ENCODE data around the gene IRX4.

Gene IRX4

GRCh38 chr5:1882337-1883119 lies at the start of gene IRX4:
IRX4 (minus strand) TSS chr5:1882925; CDS start chr5:1882647, 278 bp downstream.
- no peak for DNase-seq

- peak; percentile 77 for DNase-seq
Observed at GRCh38 chr5:1931604-1932231, 49.0 kb upstream of the IRX4 start.

DNA sequence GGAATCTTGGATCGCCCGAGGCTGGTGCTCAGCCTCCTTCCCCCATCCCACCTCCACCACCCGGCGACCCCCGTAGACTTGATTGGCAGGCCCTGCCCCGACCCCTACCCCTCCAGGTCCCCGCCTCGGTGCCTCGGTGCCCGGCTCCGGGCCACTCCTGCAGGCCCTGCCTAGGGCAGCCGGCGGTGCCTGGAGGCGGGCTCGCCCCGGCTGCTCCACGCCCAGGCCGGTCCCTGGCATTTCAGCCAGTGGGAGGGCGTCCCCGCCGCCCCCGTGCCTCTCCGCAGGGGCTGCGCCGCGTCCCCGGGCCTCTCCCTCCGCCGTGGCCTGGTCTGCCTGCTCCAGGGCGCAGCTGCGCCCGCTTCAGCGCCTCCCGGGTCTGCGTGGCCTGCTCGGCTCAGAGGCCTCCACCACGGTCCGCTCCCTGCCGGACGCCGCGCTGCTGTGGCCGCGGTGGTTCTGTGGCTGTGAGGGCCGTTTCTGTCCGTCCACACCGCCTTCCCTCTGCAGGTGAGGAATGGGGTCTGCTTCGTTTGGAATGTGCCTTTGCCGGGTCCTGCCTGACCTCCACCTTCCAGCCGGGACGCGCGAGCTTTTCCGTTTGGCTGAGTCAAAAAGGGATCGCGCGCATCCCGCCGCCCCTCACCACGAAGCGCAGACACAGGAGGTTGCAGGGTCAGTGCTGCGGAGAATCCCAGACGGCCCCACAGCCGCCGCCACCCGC lies 48.3 kb upstream of the IRX4 start:
- peak; percentile 62 for DNase-seq

- peak; percentile 37 for DNase-seq
Observed at GRCh38 chr5:1930501-1930879, 47.8 kb upstream of the IRX4 start.

DNA sequence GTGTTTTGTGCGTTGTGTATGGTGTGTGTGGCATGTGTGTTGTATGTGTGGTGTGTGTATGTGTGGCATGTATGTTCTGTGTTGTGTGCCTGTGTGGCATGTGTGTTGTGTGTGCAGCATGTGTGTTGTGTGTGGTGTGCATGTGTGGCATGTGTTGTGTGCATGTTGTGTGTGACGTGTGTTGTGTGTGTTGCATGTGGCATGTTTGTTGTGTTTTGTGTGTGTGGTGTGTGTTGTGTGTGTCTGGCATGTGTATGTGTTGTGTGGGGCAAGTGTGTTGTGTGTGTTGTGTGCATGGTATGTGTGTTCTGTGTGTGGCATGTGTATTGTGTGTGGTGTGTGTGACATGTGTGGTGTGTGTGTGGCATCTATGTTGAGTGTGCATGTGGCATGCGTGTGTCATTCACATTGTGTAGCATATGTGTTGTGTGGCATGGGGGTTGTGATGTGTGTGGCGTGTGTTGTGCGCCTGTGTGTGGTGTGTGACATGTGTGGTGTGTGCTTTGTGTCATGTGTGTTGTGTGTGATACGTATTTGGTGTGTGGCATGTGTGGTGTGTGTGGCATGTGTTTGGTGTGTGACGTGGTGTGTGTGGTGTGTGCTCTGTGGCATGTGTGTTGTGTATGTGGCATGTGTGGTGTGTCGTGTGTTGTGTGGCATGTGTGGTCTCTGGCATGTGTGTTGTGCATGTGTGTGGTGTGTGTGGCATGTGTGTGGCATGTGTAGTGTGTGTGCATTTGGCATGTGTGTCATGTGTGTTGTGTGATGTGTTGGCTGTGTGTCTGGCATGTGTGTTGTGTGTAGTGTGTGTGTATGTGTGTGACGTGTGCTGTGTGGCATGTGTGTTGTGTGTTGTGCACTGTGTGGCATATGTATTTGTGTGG lies 46.6 kb upstream of the IRX4 start:
- no peak for DNase-seq

DNA sequence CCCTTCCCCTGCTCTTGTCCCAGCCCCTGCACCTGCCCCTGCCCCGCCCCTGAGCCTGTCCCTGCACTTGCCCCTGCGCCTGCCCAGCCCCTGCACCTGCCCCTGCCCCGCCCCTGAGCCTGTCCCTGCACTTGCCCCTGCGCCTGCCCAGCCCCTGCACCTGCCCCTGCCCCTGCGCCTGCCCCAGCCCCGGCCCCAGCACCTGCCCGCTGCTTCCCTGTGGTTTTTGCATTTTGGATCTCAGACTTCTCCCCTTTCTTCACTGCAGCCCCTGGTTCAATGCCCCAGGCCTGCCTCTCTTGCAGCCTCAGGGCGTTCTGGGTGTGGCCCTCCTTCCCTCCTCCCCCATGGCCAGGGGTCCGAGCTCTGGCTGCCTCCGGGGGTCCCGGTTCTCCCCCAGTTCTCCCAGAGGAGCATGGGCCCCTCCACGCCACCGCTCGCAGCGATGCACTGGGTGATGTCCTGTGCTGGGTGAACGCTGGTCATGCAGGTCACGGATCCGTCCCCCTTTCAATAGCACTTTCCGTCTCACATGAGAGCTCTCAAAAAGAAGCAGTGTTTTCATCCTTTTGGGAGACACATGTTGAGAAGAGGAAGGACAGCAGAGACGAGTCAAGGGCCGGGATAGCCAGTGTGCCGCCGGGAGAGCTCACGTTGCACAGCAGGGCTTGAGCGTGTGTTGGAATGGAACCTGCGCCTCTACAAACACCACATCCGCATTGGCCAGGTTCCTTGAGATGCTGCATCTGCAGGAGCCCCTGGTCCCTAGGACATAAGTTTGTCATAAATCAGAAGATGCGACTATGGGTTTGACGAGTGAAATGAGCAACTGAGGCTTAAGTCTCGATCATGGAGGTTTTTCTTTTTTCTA lies 44.0 kb upstream of the IRX4 start:
- DNase-seq = no peak

GRCh38 chr5:1926071-1926440 lies 43.3 kb upstream of the IRX4 start:
- DNase-seq = no peak

GRCh38 chr5:1925111-1926070 lies 42.7 kb upstream of the IRX4 start:
- DNase-seq = no peak

DNA sequence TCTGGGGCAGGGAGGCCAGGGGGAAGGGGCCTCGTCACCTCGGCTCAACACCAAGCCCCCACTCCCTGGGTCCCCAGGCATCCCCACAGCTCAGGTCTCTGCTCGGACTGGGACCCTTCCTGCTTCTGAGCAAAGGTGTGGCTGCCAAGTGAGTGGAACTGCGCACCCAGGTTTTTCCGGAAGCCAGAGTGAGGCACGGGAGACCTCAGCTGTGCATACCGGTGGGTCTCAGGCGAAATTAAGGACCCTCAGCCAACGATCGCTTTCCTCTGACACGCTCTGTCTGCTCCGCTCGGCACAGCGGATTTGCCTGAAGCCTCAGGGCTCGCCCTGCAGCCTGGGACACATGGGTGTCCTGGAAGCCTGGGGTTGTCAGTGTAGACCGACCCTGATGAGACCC lies 41.0 kb upstream of the IRX4 start:
- no peak for DNase-seq

DNA sequence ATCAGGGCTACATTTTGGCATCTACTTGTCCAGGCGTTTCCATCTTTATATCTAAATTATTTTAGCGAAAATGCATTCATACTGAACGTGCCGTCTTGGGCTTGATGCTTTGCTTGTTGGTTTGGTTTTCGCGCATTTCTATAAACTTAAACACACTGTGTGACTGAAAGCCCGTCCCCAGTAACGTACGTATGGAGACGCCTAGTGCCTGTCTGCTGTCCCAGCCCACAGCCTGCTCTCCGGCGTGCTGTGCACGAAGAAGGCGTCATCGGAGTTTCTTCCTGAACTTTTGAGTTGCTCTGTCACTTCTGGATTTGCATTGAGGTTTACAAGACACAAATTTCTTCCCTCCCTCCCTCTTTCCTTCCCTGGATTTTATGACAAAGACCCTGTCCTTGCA lies 40.6 kb upstream of the IRX4 start:
- DNase-seq = no peak

DNA sequence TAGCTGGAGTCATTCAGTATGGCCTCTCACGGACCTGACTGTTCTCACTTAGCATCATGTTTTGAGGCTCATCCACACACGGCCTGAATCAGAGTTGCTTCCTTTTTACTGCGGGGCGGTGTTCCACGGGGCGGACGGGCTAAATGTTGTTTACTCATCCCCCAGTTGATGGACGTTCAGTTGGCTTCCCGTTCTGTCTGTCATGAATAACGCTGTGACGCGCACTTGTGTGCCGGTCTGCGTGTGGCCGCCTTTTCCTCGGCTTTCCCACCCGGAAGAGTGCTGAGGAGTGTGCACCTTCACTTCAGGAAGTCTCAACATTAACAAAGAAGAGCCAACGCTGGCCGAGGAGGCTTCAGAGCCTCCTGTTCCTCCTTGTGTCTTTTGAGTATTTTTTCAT lies 39.0 kb upstream of the IRX4 start:
- DNase-seq = no peak

DNA sequence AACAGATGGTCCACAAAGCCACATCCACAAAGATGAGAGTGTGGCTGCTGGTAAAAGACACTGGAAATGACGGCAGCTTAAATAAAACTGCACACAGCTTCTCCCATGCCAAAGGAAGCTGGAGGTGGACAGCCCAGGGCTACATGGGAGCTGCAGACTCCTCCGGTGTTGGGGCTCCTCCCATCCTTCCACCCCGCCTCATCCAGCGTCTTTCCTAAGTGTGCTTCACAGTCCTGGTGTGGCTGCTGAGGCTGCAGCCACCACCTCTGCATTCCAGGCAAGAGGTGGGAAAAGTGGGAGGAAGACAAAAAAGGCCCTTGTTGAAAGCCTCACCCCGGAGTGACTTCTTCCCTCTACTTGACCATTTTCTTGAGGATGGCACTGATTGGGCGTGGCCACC lies 37.0 kb upstream of the IRX4 start:
- no peak for DNase-seq

DNA sequence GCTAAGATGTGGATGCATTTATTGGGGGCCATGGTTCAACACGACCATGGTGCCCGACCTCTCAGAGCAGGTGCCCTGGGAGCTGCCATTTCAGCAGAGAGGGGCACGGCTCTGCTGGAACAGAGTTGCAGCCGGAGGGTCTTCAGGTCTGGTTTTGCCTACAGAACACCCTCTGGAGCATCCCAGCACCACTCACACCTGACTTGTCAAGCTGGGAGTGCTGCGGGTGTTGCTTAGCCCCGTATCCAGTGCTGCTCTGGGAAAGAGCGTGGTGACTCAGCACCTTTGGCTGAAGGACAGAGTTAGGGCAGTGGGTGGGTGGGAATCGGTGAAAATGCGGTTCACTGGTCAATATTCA lies 36.5 kb upstream of the IRX4 start:
- DNase-seq = no peak

- no peak for DNase-seq
Observed at GRCh38 chr5:1918488-1919208, 35.9 kb upstream of the IRX4 start.

GRCh38 chr5:1917830-1918487 lies 35.2 kb upstream of the IRX4 start:
- DNase-seq = no peak

DNA sequence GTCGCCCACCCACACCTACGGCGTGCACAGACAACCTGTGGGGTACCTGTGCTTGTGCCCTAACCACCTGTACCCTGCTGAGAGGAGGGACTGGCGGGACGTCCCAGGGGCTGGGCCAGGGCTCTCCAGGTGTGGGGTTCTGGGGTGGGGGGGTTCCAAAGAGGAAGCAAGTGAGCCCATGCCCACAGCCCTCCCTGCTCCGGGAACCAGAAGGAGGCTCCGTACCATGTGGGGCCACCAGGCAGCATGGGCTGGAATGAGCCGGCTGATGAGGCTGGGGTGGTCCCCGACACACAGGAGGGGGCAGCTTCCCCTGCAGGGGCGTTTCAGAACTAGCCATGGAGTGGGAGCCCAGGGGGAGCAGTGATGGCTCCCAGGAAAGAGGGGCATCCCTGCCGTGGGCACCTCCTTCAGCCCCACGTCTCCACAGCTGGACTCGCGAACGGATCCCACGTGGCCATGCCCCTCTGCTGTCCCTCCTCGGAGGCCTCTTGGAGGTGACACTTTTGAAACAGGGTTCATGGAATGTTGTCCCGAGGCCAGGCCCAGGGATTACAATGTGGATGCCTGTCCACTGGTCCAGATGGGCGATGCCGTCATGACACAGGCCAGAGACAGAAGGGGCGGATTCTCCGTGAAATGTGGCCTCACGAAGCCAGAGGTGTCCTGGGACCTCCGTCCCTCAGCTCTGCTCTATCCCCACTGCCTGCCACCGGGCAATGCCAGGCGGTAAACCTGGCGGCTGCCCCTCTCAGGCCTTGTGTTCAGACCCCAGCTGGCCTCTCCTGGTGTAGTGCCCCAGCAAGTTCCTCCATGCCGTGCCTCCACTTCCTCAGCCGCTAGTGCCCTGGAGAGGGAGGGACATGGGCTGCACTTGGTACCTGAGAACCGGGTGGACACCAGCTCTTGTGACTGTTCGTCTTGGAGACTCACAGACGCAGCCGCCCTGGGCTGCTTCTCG lies 33.6 kb upstream of the IRX4 start:
- no peak for DNase-seq

DNA sequence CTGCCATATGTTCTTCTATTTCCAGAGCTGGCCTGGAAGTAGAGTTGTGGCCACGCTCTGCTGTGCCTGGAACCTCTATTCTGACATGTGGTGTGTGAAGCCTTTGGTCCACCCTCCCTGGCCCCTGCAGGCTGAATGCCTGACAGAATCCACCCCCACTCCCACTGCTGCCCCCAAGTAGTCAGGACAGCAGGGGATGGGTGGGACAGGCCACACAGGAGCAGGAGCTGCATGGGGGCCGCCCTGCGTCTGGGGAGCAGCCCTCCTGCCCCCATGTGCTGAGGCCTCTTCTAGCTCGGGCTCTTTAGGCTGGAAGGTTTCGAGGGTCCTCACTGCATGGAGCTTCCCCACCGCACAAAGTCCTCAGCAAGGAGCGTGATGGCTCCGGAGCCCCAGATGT lies 32.6 kb upstream of the IRX4 start:
- DNase-seq = no peak

- no peak for DNase-seq
Observed at GRCh38 chr5:1914471-1914870, 31.7 kb upstream of the IRX4 start.
